Activated CD8-positive, alpha-beta memory T cell treated with anti-CD3 and anti-CD28 coated beads, Interleukin-2, amount 10 ng/mL, durations not matched to agents 7 days and 5 days (primary cell): ENCODE results near the gene FUS. TPM values are rescaled to one million over a fixed set of nuclear protein-coding genes. Genes with fewer than 3 reads are reported as not detected.

Source experiments
- ATAC-seq: fragments of 150-1000 bp; cut with Tn5 transposase; one replicate; pipeline ENCODE4 v1.10.0; 2021; ENCODE audit warnings: moderate library complexity
- CTCF ChIA-PET: fragments of 350-600 bp; sonication (Branson Sonifier 250); formaldehyde crosslinking; loops from one replicate; lab custom pipeline; 2021; ENCODE audit warnings: antibody characterized with exemption; lab: Charles Lee
- DNase-seq: peaks from one replicate; pipeline ENCODE4 v3.0.0-alpha.2; 2020
- H3K27ac Mint-ChIP-seq: one replicate; pipeline ENCODE4 v1.8.0; 2021; ENCODE audit warnings: mild to moderate bottlenecking, mixed read lengths
- H3K27me3 Mint-ChIP-seq: one replicate; pipeline ENCODE4 v1.8.0; 2021; ENCODE audit warnings: mixed read lengths
- H3K36me3 Mint-ChIP-seq: one replicate; pipeline ENCODE4 v1.8.0; 2021; ENCODE audit warnings: mild to moderate bottlenecking, mixed read lengths
- H3K4me1 Mint-ChIP-seq: one replicate; pipeline ENCODE4 v1.8.0; 2021; ENCODE audit warnings: mixed read lengths
- H3K4me3 Mint-ChIP-seq: one replicate; pipeline ENCODE4 v1.8.0; 2021; ENCODE audit warnings: mild to moderate bottlenecking, moderate library complexity, mixed read lengths
- H3K9me3 Mint-ChIP-seq: one replicate; pipeline ENCODE4 v1.8.0; 2022; ENCODE audit warnings: low read depth, mixed read lengths
- total RNA-seq, 2 experiments: library from RNA; stranded (reverse); gene quantifications; one replicate each; pipeline ENCODE4 v1.2.3, GENCODE V29; 2021

FUS gene
- total RNA-seq, 2 experiments from 2014 or later: 514 to 619 TPM

GRCh38 chr16:31202414-31203375 lies 22.8 kb downstream of the FUS start, which contains the start of gene PYCARD:
Gene PYCARD, minus strand, starts transcription at chr16:31202760. Its CDS starts 70 bp downstream, at chr16:31202690.
- ATAC-seq (peak; percentile 43), DNase-seq (peak; percentile 64)
- Mint-ChIP-seq H3K4me3 (peak within 1 kb of the TSS; percentile 90), H3K27me3 (peaks cover 7% of the 10 kb centered on the region), H3K27ac (peak within 1 kb of the TSS; percentile 79), H3K4me1 (peaks cover 58% of the 10 kb centered on the region), H3K9me3 (no peaks in the 10 kb centered on the region), H3K36me3 (peaks cover 16% of the 10 kb centered on the region)
- CTCF ChIA-PET: interaction anchor here (0.6 to 3.9 kb wide), 17 partner anchors 10 to 666 kb away, joined by 3 to 31 read pairs (median 4); partner anchors contain the start of genes PYDC1, TRIM72, ZNF646 and ZNF668

- Mint-ChIP-seq H3K27ac (no peak overlapping the region), H3K4me1 (peaks cover 37% of the 10 kb centered on the region), H3K36me3 (peaks cover 6% of the 10 kb centered on the region), H3K4me3 (no peak overlapping the region), H3K9me3 (no peaks in the 10 kb centered on the region), H3K27me3 (peaks cover 7% of the 10 kb centered on the region)
- CTCF ChIA-PET: interaction anchor here (1.8 kb wide), 1 partner anchor 178 kb away, joined by 8 read pairs; no protein-coding TSS in a partner anchor
- ATAC-seq (no peak), DNase-seq (no peak)
These were observed 25.1 kb downstream of the FUS start for GRCh38 chr16:31204871-31205666.

GRCh38 chr16:31206776-31207175 lies 26.8 kb downstream of the FUS start:
- H3K36me3 Mint-ChIP-seq: peaks cover 2% of the 10 kb centered on the region
- no peak overlapping the region for H3K4me3 Mint-ChIP-seq
- H3K27ac Mint-ChIP-seq: no peak overlapping the region
- peaks cover 7% of the 10 kb centered on the region for H3K27me3 Mint-ChIP-seq
- no peaks in the 10 kb centered on the region for H3K9me3 Mint-ChIP-seq
- CTCF ChIA-PET: interaction anchor here (1.5 kb wide), 1 partner anchor 9 kb away, joined by 5 read pairs; no protein-coding TSS in a partner anchor
- peaks cover 30% of the 10 kb centered on the region for H3K4me1 Mint-ChIP-seq
- DNase-seq (no peak), ATAC-seq (no peak)

GRCh38 chr16:31213342-31213741 lies 33.4 kb downstream of the FUS start:
- CTCF ChIA-PET: interaction anchor here (0.8 to 0.9 kb wide), 2 partner anchors 10 to 11 kb away, joined by 3 read pairs; partner anchors contain the start of gene PYCARD
- peaks cover 33% of the 10 kb centered on the region for H3K4me1 Mint-ChIP-seq
- no peak for ATAC-seq
- H3K27me3 Mint-ChIP-seq: peaks cover 46% of the 10 kb centered on the region
- H3K27ac Mint-ChIP-seq: no peak overlapping the region
- H3K4me3 Mint-ChIP-seq: no peak overlapping the region
- H3K9me3 Mint-ChIP-seq: no peaks in the 10 kb centered on the region
- DNase-seq: no peak
- peaks cover 2% of the 10 kb centered on the region for H3K36me3 Mint-ChIP-seq

GRCh38 chr16:31213877-31214707 lies 34.2 kb downstream of the FUS start, which contains the start of gene TRIM72:
Gene TRIM72, plus strand, starts transcription at chr16:31214119. Its CDS starts 620 bp downstream, at chr16:31214739.
- H3K27ac Mint-ChIP-seq: no peak within 1 kb of the TSS
- no peaks in the 10 kb centered on the region for H3K9me3 Mint-ChIP-seq
- ATAC-seq (no peak), DNase-seq (no peak)
- H3K4me3 Mint-ChIP-seq: peak within 1 kb of the TSS; percentile 28
- peaks cover 2% of the 10 kb centered on the region for H3K36me3 Mint-ChIP-seq
- peaks cover 33% of the 10 kb centered on the region for H3K4me1 Mint-ChIP-seq
- CTCF ChIA-PET: interaction anchor here (0.8 kb wide), 1 partner anchor 11 kb away, joined by 3 read pairs; no protein-coding TSS in a partner anchor
- H3K27me3 Mint-ChIP-seq: peaks cover 53% of the 10 kb centered on the region

GRCh38 chr16:31214708-31215286 lies 34.9 kb downstream of the FUS start:
- DNase-seq (no peak), ATAC-seq (no peak)
- peaks cover 33% of the 10 kb centered on the region for H3K4me1 Mint-ChIP-seq
- H3K4me3 Mint-ChIP-seq: peak overlapping the region; percentile 28
- peaks cover 55% of the 10 kb centered on the region for H3K27me3 Mint-ChIP-seq
- H3K27ac Mint-ChIP-seq: no peak overlapping the region
- peaks cover 2% of the 10 kb centered on the region for H3K36me3 Mint-ChIP-seq
- CTCF ChIA-PET: interaction anchor here (0.7 to 3.0 kb wide), 2 partner anchors 13 to 274 kb away, joined by 3 to 19 read pairs; partner anchors contain the start of gene PYCARD
- no peaks in the 10 kb centered on the region for H3K9me3 Mint-ChIP-seq

- H3K4me1 Mint-ChIP-seq: peaks cover 30% of the 10 kb centered on the region
- H3K9me3 Mint-ChIP-seq: no peaks in the 10 kb centered on the region
- peak; percentile 53 for ATAC-seq
- peaks cover 55% of the 10 kb centered on the region for H3K27me3 Mint-ChIP-seq
- peak overlapping the region; percentile 28 for H3K4me3 Mint-ChIP-seq
- CTCF ChIA-PET: interaction anchor here (0.7 to 3.0 kb wide), 9 partner anchors 8 to 275 kb away, joined by 3 to 19 read pairs (median 5); partner anchors contain the start of genes PYCARD and ZNF843
- H3K27ac Mint-ChIP-seq: no peak overlapping the region
- no peak for DNase-seq
- peaks cover 2% of the 10 kb centered on the region for H3K36me3 Mint-ChIP-seq
These were observed 35.6 kb downstream of the FUS start for GRCh38 chr16:31215287-31216162.

GRCh38 chr16:31216422-31217135 lies 36.6 kb downstream of the FUS start, which contains the start of gene PYDC1:
Gene PYDC1, minus strand, starts transcription at chr16:31217135. Its CDS starts 107 bp downstream, at chr16:31217028.
- H3K27me3 Mint-ChIP-seq: peaks cover 65% of the 10 kb centered on the region
- H3K9me3 Mint-ChIP-seq: no peaks in the 10 kb centered on the region

GRCh38 chr16:31217136-31217530 lies 37.2 kb downstream of the FUS start:
- Mint-ChIP-seq H3K4me1 (peaks cover 22% of the 10 kb centered on the region), H3K27me3 (peaks cover 69% of the 10 kb centered on the region), H3K4me3 (peak overlapping the region; percentile 33), H3K36me3 (no peaks in the 10 kb centered on the region), H3K27ac (no peak overlapping the region), H3K9me3 (no peaks in the 10 kb centered on the region)
- no peak for ATAC-seq
- CTCF ChIA-PET: interaction anchor here (0.7 to 3.0 kb wide), 8 partner anchors 10 to 622 kb away, joined by 3 to 19 read pairs (median 4); partner anchors contain the start of genes PYCARD and ZNF843
- DNase-seq: no peak

More at GRCh38 chr16:31216422-31217135, 36.6 kb downstream of the FUS start, which contains the start of gene PYDC1:
- ATAC-seq: peak; percentile 43
- Mint-ChIP-seq H3K27ac (no peak within 1 kb of the TSS), H3K36me3 (peaks cover 2% of the 10 kb centered on the region), H3K4me1 (peaks cover 27% of the 10 kb centered on the region), H3K4me3 (peak within 1 kb of the TSS; percentile 33)
- DNase-seq: no peak
- CTCF ChIA-PET: interaction anchor here (0.7 to 3.0 kb wide), 12 partner anchors 10 to 623 kb away, joined by 3 to 19 read pairs (median 4); partner anchors contain the start of genes PYCARD and ZNF843

GRCh38 chr16:31219154-31219741 lies 39.3 kb downstream of the FUS start:
- no peak for ATAC-seq

More at GRCh38 chr16:31219154-31219741, 39.3 kb downstream of the FUS start:
- H3K4me3 Mint-ChIP-seq: no peak overlapping the region
- no peaks in the 10 kb centered on the region for H3K9me3 Mint-ChIP-seq
- DNase-seq: no peak
- peaks cover 19% of the 10 kb centered on the region for H3K4me1 Mint-ChIP-seq
- CTCF ChIA-PET: interaction anchor here (1.2 kb wide), 1 partner anchor 77 kb away, joined by 3 read pairs; no protein-coding TSS in a partner anchor
- no peak overlapping the region for H3K27ac Mint-ChIP-seq
- H3K36me3 Mint-ChIP-seq: no peaks in the 10 kb centered on the region
- peaks cover 56% of the 10 kb centered on the region for H3K27me3 Mint-ChIP-seq
